Testis (tissue), 3 donors: ENCODE results near the gene OASL. TPM values are rescaled to one million over a fixed set of nuclear protein-coding genes. Genes with fewer than 3 reads are reported as not detected.

Experiments
- DNase-seq: peaks from one replicate; pipeline ENCODE4 v3.0.0-alpha.2; 2019
- H3K27ac ChIP-seq, 2 donors: fragments of 200-600 bp; sonication (generic); one replicate each; pipeline ENCODE4 v1.5.1; 2019
- H3K27me3 ChIP-seq: fragments of 200-600 bp; sonication (generic); one replicate; pipeline ENCODE4 v1.5.1; 2019
- H3K36me3 ChIP-seq: fragments of 200-600 bp; sonication (generic); one replicate; pipeline ENCODE4 v1.5.1; 2017; ENCODE audit warnings: low read depth; ENCODE audit errors: missing control alignments
- H3K4me1 ChIP-seq: fragments of 200-600 bp; sonication (generic); one replicate; pipeline ENCODE4 v1.5.1; 2019
- H3K4me3 ChIP-seq, 2 donors: fragments of 200-600 bp; sonication (generic); one replicate each; pipeline ENCODE4 v1.5.1; 2017 to 2019
- H3K9me3 ChIP-seq: fragments of 200-600 bp; sonication (generic); one replicate; pipeline ENCODE4 v1.5.1; 2017
- CTCF ChIP-seq, 3 experiments: fragments of 450-650 bp in 2 of 3; fragments of 200-600 bp in 1 of 3; sonication (generic) in 1 of 3; IDR thresholded peaks; one replicate each; pipeline ENCODE4 v1.5.1; 2016 to 2019; ENCODE audit warnings: antibody characterized with exemption in 3 of 3, mild to moderate bottlenecking in 2 of 3, moderate library complexity in 1 of 3
- POLR2A ChIP-seq: fragments of 450-650 bp; IDR thresholded peaks from one replicate; pipeline ENCODE4 v1.6.1; 2017; ENCODE audit warnings: antibody characterized with exemption, mild to moderate bottlenecking, moderate library complexity
- WGBS, 2 donors: methylation state at CpG; one replicate each; pipeline ENCODE4 v1.1.5; 2018; 5-methylcytosine and 5-hydroxymethylcytosine counted together
- intact Hi-C: fragments of 100-400 bp; cut with DNase I; formaldehyde crosslinking; loops from one replicate; pipeline ENCODE4 v1.15.1; 2023; ENCODE audit warnings: low total_unique reads
- polyA plus RNA-seq: library from polyadenylated mRNA; stranded (reverse); fragments of 350-450 nt; fragmentation: Illumina TruSeq; extraction: RNeasy Lipid Tissue Mini Kit (QIAGEN cat#74804); gene quantifications from one replicate; pipeline ENCODE4 v1.2.3, GENCODE V29; 2014; ENCODE audit warnings: low read depth, low replicate concordance; ENCODE audit not compliant: insufficient read depth
- total RNA-seq, 2 donors: library from RNA; depleted of rRNA; stranded (reverse); fragments of >200 nt; gene quantifications; one replicate each; pipeline ENCODE4 v1.2.3, GENCODE V29; 2016

OASL gene
- total and polyA plus RNA-seq, 3 donors from 2014 or later: 0.74 to 2.8 (median 1.8) TPM

GRCh38 chr12:121003650-121004049 is 35.4 kb downstream of the OASL start:
- DNase-seq: no peak
- TF ChIP-seq CTCF (IDR thresholded peaks at IDR 0.05) (no peak), POLR2A (no peak)
- no peaks in the 10 kb centered on the region for H3K4me1 ChIP-seq
- WGBS, 2 donors: 86 to 87% methylated on average over 4 of the region's 4 CpGs
- no peaks in the 10 kb centered on the region for H3K9me3 ChIP-seq
- no peaks in the 10 kb centered on the region for H3K27me3 ChIP-seq
- H3K36me3 ChIP-seq: peaks cover 4% of the 10 kb centered on the region
- H3K27ac ChIP-seq: no peak overlapping the region
- H3K4me3 ChIP-seq: no peak overlapping the region
- intact Hi-C loops: no loop called here

DNA sequence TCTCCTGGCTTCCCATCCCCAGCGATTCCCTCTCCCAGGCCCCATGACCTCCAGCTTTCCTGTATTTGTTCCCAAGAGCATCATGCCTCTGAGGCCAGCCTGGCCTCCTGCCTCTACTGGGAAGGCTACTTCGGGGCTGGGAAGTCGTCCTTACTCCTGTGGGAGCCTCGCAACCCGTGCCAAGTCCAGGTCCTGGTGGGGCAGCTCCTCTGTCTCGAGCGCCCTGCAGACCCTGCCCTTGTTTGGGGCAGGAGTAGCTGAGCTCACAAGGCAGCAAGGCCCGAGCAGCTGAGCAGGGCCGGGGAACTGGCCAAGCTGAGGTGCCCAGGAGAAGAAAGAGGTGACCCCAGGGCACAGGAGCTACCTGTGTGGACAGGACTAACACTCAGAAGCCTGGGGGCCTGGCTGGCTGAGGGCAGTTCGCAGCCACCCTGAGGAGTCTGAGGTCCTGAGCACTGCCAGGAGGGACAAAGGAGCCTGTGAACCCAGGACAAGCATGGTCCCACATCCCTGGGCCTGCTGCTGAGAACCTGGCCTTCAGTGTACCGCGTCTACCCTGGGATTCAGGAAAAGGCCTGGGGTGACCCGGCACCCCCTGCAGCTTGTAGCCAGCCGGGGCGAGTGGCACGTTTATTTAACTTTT is 37.1 kb downstream of the OASL start:
- TF ChIP-seq CTCF (IDR thresholded peaks at IDR 0.05): no peak
- Histone ChIP-seq H3K9me3 (no peaks in the 10 kb centered on the region), H3K27me3 (no peaks in the 10 kb centered on the region), H3K27ac (no peak overlapping the region), H3K4me3 (no peak overlapping the region), H3K4me1 (no peaks in the 10 kb centered on the region), H3K36me3 (peaks cover 4% of the 10 kb centered on the region)
- no peak for DNase-seq
- WGBS, 2 donors: 80 to 86% methylated on average over 8 to 16 of the region's 16 CpGs
- intact Hi-C loops: no loop called here

DNA sequence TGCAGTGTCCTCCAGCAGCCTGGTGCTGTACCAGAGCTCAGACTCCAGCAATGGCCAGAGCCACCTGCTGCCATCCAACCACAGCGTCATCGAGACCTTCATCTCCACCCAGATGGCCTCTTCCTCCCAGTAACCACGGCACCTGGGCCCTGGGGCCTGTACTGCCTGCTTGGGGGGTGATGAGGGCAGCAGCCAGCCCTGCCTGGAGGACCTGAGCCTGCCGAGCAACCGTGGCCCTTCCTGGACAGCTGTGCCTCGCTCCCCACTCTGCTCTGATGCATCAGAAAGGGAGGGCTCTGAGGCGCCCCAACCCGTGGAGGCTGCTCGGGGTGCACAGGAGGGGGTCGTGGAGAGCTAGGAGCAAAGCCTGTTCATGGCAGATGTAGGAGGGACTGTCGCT is 38.0 kb downstream of the OASL start:
- H3K36me3 ChIP-seq: peaks cover 4% of the 10 kb centered on the region
- no peaks in the 10 kb centered on the region for H3K4me1 ChIP-seq
- H3K9me3 ChIP-seq: no peaks in the 10 kb centered on the region
- H3K4me3 ChIP-seq: no peak overlapping the region
- no peak for DNase-seq
- intact Hi-C loops: no loop called here
- WGBS, 2 donors: 84 to 90% methylated on average over 5 to 11 of the region's 11 CpGs
- H3K27ac ChIP-seq: no peak overlapping the region
- no peak for TF ChIP-seq POLR2A
- TF ChIP-seq CTCF (IDR thresholded peaks at IDR 0.05): no peak
- no peaks in the 10 kb centered on the region for H3K27me3 ChIP-seq

- Histone ChIP-seq H3K27ac (no peak overlapping the region), H3K4me3 (no peak overlapping the region), H3K27me3 (no peaks in the 10 kb centered on the region), H3K36me3 (peaks cover 4% of the 10 kb centered on the region), H3K9me3 (no peaks in the 10 kb centered on the region), H3K4me1 (no peaks in the 10 kb centered on the region)
- intact Hi-C loops: no loop called here
- WGBS, 2 donors: 78 to 86% methylated on average over 11 of the region's 11 CpGs
- DNase-seq: no peak
- no peak for TF ChIP-seq POLR2A
- TF ChIP-seq CTCF (IDR thresholded peaks at IDR 0.05): no peak
Measured at GRCh38 chr12:121000530-121000929, 38.5 kb downstream of the OASL start.
